ENCODE results near the gene TPM2. TPM values are rescaled to one million over a fixed set of nuclear protein-coding genes. Genes with fewer than 3 reads are reported as not detected.

Gene TPM2
- total RNA-seq, 1 experiment from 2014 or later, result 207 TPM

DNA sequence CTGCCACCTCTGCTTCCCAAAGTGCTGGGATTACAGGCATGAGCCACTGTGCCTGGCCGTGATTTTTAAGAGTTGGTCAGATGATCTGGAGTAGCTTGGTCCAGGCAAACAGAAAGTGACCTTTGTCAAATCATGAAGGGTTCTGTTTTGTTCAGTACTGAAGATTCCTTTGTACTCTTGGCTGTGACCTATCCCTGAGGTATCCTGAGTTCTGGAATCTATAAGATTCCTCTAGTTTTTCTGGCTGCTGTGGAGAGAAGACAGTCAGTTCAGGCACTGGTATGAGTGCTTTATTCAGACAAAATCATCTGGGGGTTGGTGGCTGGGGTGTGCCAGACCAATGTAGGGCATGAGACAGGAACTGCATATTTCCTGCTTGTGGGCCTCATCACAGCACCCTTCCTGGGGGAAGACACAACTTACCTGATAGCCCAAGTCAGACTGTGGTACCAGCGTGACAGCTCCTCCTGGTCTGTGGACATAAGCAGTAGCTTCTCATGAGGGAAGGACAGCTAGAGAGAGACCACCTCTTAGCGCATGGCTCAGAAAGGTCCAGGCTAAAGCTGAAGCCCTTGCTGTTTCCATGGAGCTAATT is 27.9 kb downstream of the TPM2 start:
- no peak overlapping the region for H3K4me3 Mint-ChIP-seq (ENCODE audit: unreplicated experiment)
- no peaks in the 10 kb centered on the region for H3K9me3 Mint-ChIP-seq (ENCODE audit: unreplicated experiment)
- CTCF ChIA-PET, result interaction anchor here (0.5 to 11.0 kb wide), 9 partner anchors 13 to 221 kb away, joined by 3 to 119 read pairs (median 4); partner anchors contain the start of genes CREB3 and TLN1
- H3K36me3 Mint-ChIP-seq (ENCODE audit: insufficient read depth, unreplicated experiment), result peaks cover 36% of the 10 kb centered on the region
- no peaks in the 10 kb centered on the region for H3K27me3 Mint-ChIP-seq (ENCODE audit: insufficient read depth, unreplicated experiment)
- no TSS peak for BruUV-seq (replicated peaks)
- intact Hi-C loops (cut with micrococcal nuclease), result no loop called here
- POLR2A ChIA-PET, result interaction anchor here (0.5 to 2.6 kb wide), 4 partner anchors 9 to 70 kb away, joined by 3 to 16 read pairs (median 6); partner anchors contain the start of genes CREB3, TLN1 and TPM2
- peak overlapping the region; percentile 74 for H3K27ac Mint-ChIP-seq (ENCODE audit: low read depth, unreplicated experiment)
- no peak for TF ChIP-seq CTCF (IDR thresholded peaks at IDR 0.05; ENCODE audit: unreplicated experiment)
- H3K4me1 Mint-ChIP-seq (ENCODE audit: insufficient read depth, unreplicated experiment), result peaks cover 25% of the 10 kb centered on the region
- no peak for DNase-seq (ENCODE audit: unreplicated experiment)

- H3K27me3 Mint-ChIP-seq (ENCODE audit: insufficient read depth, unreplicated experiment), result no peaks in the 10 kb centered on the region
- intact Hi-C loops (cut with micrococcal nuclease), result no loop called here
Measured at GRCh38 chr9:35660966-35661415, 28.7 kb downstream of the TPM2 start.

GRCh38 chr9:35659340-35659739 is 30.4 kb downstream of the TPM2 start:
- Mint-ChIP-seq H3K4me3 (ENCODE audit: unreplicated experiment) (peak overlapping the region; percentile 62), H3K36me3 (ENCODE audit: insufficient read depth, unreplicated experiment) (peaks cover 36% of the 10 kb centered on the region), H3K9me3 (ENCODE audit: unreplicated experiment) (no peaks in the 10 kb centered on the region), H3K27ac (ENCODE audit: low read depth, unreplicated experiment) (peak overlapping the region; percentile 100), H3K27me3 (ENCODE audit: insufficient read depth, unreplicated experiment) (no peaks in the 10 kb centered on the region), H3K4me1 (ENCODE audit: insufficient read depth, unreplicated experiment) (peaks cover 25% of the 10 kb centered on the region)
- no peak for TF ChIP-seq CTCF (IDR thresholded peaks at IDR 0.05; ENCODE audit: unreplicated experiment)
- CTCF ChIA-PET, result interaction anchor here (0.6 to 11.0 kb wide), 18 partner anchors 10 to 1162 kb away, joined by 3 to 119 read pairs (median 5); partner anchors contain the start of genes CA9, CREB3 and TLN1
- DNase-seq (ENCODE audit: unreplicated experiment), result peak; percentile 87
- BruUV-seq (replicated peaks), result no TSS peak
- intact Hi-C loops (cut with micrococcal nuclease), result loop anchor here (2.0 to 10.0 kb wide), 4 partner anchors 29 to 245 kb away; partner anchors contain the start of genes HRCT1, SPAAR and TPM2
- POLR2A ChIA-PET, result interaction anchor here (0.7 to 5.4 kb wide), 11 partner anchors 13 to 580 kb away, joined by 3 to 61 read pairs (median 8); partner anchors contain the start of genes CREB3, FANCG, GBA2 and RGP1

More at GRCh38 chr9:35660966-35661415, 28.7 kb downstream of the TPM2 start:
- BruUV-seq (replicated peaks), result no TSS peak
- DNase-seq (ENCODE audit: unreplicated experiment), result peak; percentile 51
- Mint-ChIP-seq H3K4me1 (ENCODE audit: insufficient read depth, unreplicated experiment) (peaks cover 25% of the 10 kb centered on the region), H3K9me3 (ENCODE audit: unreplicated experiment) (no peaks in the 10 kb centered on the region), H3K27ac (ENCODE audit: low read depth, unreplicated experiment) (no peak overlapping the region), H3K36me3 (ENCODE audit: insufficient read depth, unreplicated experiment) (peaks cover 36% of the 10 kb centered on the region), H3K4me3 (ENCODE audit: unreplicated experiment) (no peak overlapping the region)
- POLR2A ChIA-PET, result interaction anchor here (0.8 to 2.6 kb wide), 7 partner anchors 15 to 71 kb away, joined by 3 to 16 read pairs (median 6); partner anchors contain the start of genes CREB3, TLN1 and TPM2
- TF ChIP-seq CTCF (IDR thresholded peaks at IDR 0.05; ENCODE audit: unreplicated experiment), result peak; percentile 19
- CTCF ChIA-PET, result interaction anchor here (0.5 to 11.0 kb wide), 13 partner anchors 10 to 962 kb away, joined by 3 to 119 read pairs (median 5); partner anchors contain the start of genes CREB3 and TLN1

GRCh38 chr9:35658968-35659220 is 30.8 kb downstream of the TPM2 start:
- POLR2A ChIA-PET, result interaction anchor here (0.7 to 5.4 kb wide), 14 partner anchors 12 to 580 kb away, joined by 3 to 61 read pairs (median 7); partner anchors contain the start of genes ATOSB, CREB3, FANCG and GBA2
- peaks cover 25% of the 10 kb centered on the region for H3K4me1 Mint-ChIP-seq (ENCODE audit: insufficient read depth, unreplicated experiment)
- no peak for DNase-seq (ENCODE audit: unreplicated experiment)
- peaks cover 36% of the 10 kb centered on the region for H3K36me3 Mint-ChIP-seq (ENCODE audit: insufficient read depth, unreplicated experiment)
- H3K27me3 Mint-ChIP-seq (ENCODE audit: insufficient read depth, unreplicated experiment), result no peaks in the 10 kb centered on the region
- intact Hi-C loops (cut with micrococcal nuclease), result loop anchor here (2.0 to 10.0 kb wide), 4 partner anchors 30 to 246 kb away; partner anchors contain the start of genes HRCT1, SPAAR and TPM2
- CTCF ChIA-PET, result interaction anchor here (0.6 to 11.0 kb wide), 19 partner anchors 11 to 1162 kb away, joined by 3 to 119 read pairs (median 5); partner anchors contain the start of genes CA9, CREB3 and TLN1
- H3K4me3 Mint-ChIP-seq (ENCODE audit: unreplicated experiment), result peak overlapping the region; percentile 62
- TF ChIP-seq CTCF (IDR thresholded peaks at IDR 0.05; ENCODE audit: unreplicated experiment), result no peak
- peak overlapping the region; percentile 100 for H3K27ac Mint-ChIP-seq (ENCODE audit: low read depth, unreplicated experiment)
- no TSS peak for BruUV-seq (replicated peaks)
- H3K9me3 Mint-ChIP-seq (ENCODE audit: unreplicated experiment), result no peaks in the 10 kb centered on the region
